Vein endothelial cell (primary cell): ENCODE data around the gene LTF. TPM values are rescaled to one million over a fixed set of nuclear protein-coding genes. Genes with fewer than 3 reads are reported as not detected.

Experiments used
- total RNA-seq: library from RNA; depleted of rRNA; stranded (reverse); fragments of >200 nt; gene quantifications from 2 replicates; pipeline ENCODE4 v1.2.3, GENCODE V29; 2012

The LTF gene
- under 0.01 and 0.10 TPM in 2 replicates for total RNA-seq

GRCh38 chr3:46464326-46465195 is at the start of gene LTF:
TSS of gene LTF (minus strand) at chr3:46464905. CDS start at chr3:46464867, 38 bp downstream.

GRCh38 chr3:46497556-46498265 is 33.0 kb upstream of the LTF start, which contains the start of gene RTP3:
TSS of gene RTP3 (plus strand) at chr3:46497976. CDS start at chr3:46498063, 87 bp downstream.

GRCh38 chr3:46406788-46407611 is 57.7 kb downstream of the LTF start, which contains the start of the genes CCR5AS and CCRL2:
TSS of gene CCR5AS (minus strand) at chr3:46407066.
TSS of gene CCRL2 (plus strand) at chr3:46407259. CDS start at chr3:46408080, 821 bp downstream.

Other genes with a start within 250 kb of the LTF start
- not detected in 2 replicates for gene CCR3, start 222.4 kb downstream of the LTF start, total RNA-seq
- not detected in 2 replicates for gene CCR2, start 110.8 kb downstream of the LTF start, total RNA-seq
- gene CCR5, start 94.0 kb downstream of the LTF start, total RNA-seq: not detected in 2 replicates
- 5.6 and 13.5 TPM in 2 replicates for gene CCRL2, start 57.6 kb downstream of the LTF start, total RNA-seq
- not detected in 2 replicates for gene RTP3, start 33.1 kb upstream of the LTF start, total RNA-seq
- 0.10 and 0.98 TPM in 2 replicates for gene LRRC2, start 101.4 kb upstream of the LTF start, total RNA-seq
- gene FAM240A, start 147.6 kb upstream of the LTF start, total RNA-seq: not detected in 2 replicates
- 8.8 and 11.1 TPM in 2 replicates for gene ALS2CL, start 228.8 kb upstream of the LTF start, total RNA-seq
- gene TMIE, start 236.5 kb upstream of the LTF start, total RNA-seq: under 0.01 TPM in 1 of 2 replicates, not detected in the other